Omental fat pad (tissue), 4 donors: ENCODE measurements around the gene CDC34. TPM values are rescaled to one million over a fixed set of nuclear protein-coding genes. Genes with fewer than 3 reads are reported as not detected.
A peak's percentile ranks its signal among the peaks of the same experiment; 100 is the strongest.

Source experiments
- ATAC-seq: fragments of 150-250 bp; one replicate; pipeline ENCODE4 v1.9.1; 2016; ENCODE audit warnings: mild to moderate bottlenecking, moderate library complexity; ENCODE audit not compliant: low FRiP score
- DNase-seq: peaks from one replicate; pipeline ENCODE4 v3.0.0-alpha.2; 2019; ENCODE audit warnings: low spot score
- total RNA-seq, 4 donors: library from RNA; depleted of rRNA; stranded (reverse); fragments of >200 nt; gene quantifications; one replicate each; pipeline ENCODE4 v1.1.0, GENCODE V29; 2016
- TF ChIP-seq, protein P1 (sequence below), 3 donors: fragments of 450-650 bp; IDR thresholded peaks; one replicate each; pipeline ENCODE4 v1.5.1; 2016 to 2017; ENCODE audit warnings: antibody characterized with exemption in 3 of 3, mild to moderate bottlenecking in 3 of 3, moderate library complexity in 2 of 3

CDC34 gene, protein sequence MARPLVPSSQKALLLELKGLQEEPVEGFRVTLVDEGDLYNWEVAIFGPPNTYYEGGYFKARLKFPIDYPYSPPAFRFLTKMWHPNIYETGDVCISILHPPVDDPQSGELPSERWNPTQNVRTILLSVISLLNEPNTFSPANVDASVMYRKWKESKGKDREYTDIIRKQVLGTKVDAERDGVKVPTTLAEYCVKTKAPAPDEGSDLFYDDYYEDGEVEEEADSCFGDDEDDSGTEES
- 10 to 100 TPM; 40.2 to 67.7 (median 55.5) TPM for total RNA-seq

DNA sequence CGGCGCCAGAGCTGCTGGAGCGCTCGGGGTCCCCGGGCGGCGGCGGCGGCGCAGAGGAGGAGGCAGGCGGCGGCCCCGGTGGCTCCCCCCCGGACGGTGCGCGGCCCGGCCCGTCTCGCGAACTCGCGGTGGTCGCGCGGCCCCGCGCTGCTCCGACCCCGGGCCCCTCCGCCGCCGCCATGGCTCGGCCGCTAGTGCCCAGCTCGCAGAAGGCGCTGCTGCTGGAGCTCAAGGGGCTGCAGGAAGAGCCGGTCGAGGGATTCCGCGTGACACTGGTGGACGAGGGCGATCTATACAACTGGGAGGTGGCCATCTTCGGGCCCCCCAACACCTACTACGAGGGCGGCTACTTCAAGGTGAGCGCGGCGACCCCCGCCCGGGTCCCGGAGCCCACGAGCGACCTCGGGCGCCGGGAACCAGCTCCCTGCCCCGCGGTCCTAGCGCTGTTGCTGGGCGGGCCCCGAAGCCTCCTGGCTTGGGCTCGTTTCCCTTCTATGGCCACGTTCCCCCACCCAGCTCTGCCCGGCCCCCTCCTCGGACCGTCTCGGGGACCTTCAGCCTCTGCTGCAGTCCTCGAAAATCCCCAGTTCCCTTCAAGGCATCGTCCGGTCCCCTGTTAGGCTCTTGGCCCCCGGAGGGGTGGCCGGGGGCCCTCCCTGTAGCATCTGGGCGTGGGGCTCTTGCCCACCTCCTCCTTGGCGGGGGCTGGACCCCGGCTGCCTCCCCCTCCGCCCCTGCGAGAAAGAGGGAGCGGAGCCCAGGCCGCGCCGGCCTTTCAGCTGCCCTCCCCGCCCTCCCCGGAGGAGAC is at the start of gene CDC34:
TSS of gene CDC34 (plus strand) at position 8 of the 808 bp plus-strand sequence. CDS start at position 180, 172 bp downstream.
- TF ChIP-seq, protein P1, sequence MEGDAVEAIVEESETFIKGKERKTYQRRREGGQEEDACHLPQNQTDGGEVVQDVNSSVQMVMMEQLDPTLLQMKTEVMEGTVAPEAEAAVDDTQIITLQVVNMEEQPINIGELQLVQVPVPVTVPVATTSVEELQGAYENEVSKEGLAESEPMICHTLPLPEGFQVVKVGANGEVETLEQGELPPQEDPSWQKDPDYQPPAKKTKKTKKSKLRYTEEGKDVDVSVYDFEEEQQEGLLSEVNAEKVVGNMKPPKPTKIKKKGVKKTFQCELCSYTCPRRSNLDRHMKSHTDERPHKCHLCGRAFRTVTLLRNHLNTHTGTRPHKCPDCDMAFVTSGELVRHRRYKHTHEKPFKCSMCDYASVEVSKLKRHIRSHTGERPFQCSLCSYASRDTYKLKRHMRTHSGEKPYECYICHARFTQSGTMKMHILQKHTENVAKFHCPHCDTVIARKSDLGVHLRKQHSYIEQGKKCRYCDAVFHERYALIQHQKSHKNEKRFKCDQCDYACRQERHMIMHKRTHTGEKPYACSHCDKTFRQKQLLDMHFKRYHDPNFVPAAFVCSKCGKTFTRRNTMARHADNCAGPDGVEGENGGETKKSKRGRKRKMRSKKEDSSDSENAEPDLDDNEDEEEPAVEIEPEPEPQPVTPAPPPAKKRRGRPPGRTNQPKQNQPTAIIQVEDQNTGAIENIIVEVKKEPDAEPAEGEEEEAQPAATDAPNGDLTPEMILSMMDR (IDR thresholded peaks at IDR 0.05), result no peak
- DNase-seq, result no peak
- peak; percentile 5 for ATAC-seq

DNA sequence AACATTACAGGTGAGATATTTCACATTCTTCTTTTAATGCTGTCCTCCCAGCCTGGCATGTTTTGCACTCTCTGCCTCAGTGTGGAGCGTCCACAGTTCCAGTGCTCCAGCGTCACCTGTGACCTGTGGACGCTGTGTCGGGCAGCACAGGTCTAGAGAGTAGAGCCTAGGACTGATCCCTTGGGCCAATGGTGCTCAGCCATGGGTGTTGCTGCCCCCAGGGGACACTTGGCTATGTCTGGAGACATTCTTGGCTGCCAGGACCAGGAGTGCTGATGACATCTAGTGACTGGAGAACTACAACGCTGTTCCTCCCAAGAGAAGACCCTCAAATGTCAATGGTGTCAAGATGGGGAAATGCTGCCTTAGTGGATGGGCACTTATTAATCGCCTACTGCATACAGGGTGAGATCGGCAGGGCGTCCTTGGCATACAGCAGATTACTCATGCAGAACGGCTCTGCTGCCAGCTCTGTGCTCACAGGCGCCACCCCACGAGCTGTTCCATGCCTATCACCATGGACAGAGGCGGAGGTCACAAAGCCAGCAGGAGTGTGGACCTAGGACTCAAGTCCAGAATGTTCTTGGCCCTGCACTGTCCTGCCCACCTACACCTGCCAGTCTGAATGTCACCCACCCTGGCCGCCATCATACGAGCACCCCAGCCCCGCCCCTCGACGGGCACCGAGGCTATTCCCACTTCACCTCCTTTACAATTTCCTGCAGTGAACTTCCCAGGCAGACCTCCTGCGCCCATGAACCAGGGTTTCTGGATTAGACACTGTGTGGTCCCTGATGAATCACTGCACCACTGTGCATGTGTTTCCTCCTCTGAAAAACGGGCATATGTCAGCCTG is 49.1 kb upstream of the CDC34 start:
- ATAC-seq (no peak), DNase-seq (no peak)
- TF ChIP-seq, protein P1 (IDR thresholded peaks at IDR 0.05), result no peak

DNA sequence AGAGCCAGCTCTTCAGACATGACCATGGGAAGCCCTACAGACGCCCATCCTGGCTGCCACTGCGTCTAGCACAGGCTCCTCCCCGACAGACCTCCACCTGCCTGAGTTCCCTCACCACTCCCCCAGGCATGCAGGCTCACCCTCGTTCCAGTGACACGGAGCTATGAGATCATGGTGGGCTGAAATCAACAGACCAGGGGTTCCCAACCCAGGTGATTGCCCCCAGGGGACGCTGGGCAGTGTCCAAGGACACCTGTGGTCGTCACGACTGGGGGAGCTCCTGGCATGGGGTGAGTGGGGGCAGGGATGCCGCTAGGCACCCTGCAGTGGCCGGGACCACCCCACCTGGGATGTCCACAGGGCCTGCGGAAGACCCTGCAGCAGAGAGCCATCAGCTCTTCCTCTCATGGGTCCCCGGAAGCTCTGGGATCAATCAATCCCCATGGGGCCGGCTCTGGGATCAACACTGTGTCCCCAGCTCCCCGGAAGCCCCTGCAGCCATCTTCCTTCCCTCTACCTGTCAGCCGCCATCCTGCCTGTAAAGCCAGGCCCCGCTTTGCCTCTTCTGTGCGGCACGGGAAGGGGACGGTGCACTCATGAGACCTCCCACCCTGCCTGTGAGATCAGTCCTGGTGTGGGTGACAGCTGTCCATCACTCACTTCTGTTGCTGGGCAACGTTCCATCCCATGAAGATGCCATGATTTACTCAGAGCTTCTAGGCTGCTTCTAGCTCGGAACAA is 48.1 kb upstream of the CDC34 start:
- DNase-seq (no peak), ATAC-seq (no peak)
- TF ChIP-seq, protein P1 (IDR thresholded peaks at IDR 0.05), result no peak

DNA sequence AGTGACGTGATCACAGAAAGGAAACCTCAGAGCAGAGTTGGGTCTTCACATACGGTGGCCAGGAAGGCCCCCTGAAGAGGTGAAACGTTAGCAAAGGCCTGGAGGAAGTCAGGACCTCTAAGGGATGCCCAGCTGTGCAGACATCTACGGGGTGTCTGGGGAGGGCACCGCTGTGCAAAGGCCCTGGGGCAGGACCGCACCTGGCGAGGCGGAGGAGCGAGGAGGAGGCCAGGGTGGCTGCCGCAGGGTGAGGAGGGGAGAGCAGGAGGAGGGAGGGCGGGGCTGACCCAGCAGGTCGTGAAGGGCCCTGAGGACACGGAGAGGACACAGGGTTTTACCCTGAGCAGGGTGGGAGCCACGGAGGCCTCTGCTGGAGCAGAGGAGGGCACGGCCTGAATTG is 47.1 kb upstream of the CDC34 start:
- DNase-seq (no peak), ATAC-seq (no peak)
- TF ChIP-seq, protein P1 (IDR thresholded peaks at IDR 0.05), result no peak

DNA sequence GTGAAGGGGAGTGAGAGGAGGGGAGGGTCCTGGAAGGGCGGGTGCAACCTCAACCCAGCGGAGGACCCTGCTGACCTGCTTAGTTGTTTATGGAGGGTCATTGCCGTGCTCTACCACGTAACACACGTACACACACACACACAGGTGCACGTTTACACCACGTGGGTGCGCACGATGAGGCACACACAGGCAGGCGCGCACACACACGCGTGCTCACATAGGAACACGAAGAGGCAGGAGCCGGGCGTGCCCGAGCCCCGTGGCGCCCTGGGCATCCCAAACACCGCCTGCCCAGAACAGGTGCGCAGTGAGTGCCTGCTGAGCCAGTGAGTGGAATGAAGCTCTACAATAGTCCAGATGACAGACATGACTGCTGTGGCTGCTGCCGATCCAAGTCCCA is 46.5 kb upstream of the CDC34 start:
- TF ChIP-seq, protein P1 (IDR thresholded peaks at IDR 0.05), result no peak
- ATAC-seq, result no peak
- DNase-seq, result no peak

DNA sequence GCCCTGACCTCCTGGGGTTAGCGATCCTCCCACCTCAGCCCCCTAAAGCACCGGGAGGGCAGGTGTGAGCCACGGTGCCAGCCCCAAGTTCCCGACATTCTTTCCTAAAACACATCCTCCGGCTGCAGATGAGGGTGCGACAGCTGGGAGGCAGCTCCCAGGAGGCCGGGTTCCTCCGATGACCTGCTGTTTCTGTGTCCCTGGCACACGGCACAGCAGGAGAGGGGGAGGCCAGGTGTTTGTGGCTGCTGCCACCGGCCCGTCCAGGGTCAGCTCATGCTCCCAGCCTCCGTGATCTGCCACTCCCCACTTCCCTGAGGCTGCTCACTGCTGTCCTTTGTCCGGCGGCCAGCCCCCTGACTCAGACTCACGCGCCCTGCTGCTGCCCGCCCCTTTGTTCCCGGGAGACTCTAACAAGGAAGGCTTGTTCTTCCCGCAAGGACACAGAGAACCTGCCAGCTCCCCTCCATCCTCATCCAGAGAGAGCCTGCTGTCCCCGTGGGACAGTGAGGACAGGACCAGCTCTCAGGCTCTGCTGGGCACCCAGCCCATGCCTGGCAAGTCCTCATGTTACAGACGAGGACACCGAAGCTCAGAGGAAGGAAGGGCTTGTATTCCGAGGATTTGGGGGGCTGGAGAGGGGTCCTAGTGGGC is 45.9 kb upstream of the CDC34 start:
- TF ChIP-seq, protein P1 (IDR thresholded peaks at IDR 0.05), result no peak
- ATAC-seq (no peak), DNase-seq (no peak)
